GM18873 (cell line): Measurements from ENCODE around the gene MC3R.
"Not testable (repeated sequence)": the region's sequence is repeated elsewhere in the genome, so short reads cannot be mapped to it uniquely, and the experiment has no call there.

Experiments
- ATAC-seq: cut with Tn5 transposase; IDR thresholded peaks from one replicate; pipeline ENCODE4 v1.9.1; 2021; ENCODE audit warnings: mild to moderate bottlenecking, moderate library complexity, moderate number of reproducible peaks; ENCODE audit not compliant: unreplicated experiment, low FRiP score

The MC3R gene

DNA sequence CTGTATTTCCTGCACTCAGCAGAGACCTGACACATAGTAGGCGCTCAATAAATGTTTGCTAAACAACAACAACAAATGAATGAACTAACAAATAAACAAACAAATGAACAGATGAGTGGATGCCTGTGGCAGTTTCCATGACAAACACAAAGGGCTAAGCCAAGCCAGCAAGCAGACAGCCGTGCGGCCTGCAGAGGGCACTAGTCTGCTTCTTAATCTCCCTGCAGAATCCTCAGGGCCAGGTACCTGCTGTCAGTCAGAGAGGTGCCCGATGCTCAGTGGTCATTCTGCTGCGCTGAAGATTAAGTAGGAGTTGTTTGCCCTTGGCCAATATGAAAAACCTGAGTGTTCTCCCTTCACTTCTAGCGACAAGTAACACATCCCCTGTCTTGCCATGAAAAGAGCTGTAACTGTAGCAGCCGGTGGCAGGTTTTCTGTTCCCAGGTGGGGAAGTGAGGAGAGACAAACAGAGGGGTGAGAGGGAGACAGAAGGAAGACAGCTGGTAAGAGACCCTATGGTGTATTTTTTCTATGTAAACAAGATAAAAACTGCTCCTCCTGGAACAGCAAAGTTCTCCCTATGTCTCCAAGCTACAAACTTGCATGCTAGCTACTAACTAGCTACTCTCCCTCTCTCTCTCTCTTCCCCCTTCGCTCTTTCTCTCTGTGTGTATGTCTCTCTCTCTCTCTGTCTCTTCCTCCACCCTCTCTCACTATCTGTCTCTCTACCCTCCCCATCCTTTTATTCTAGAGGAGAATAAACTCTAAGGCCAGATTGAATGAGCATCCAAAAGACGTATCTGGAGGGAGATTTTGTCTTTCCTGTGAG lies at the start of gene MC3R:
Gene MC3R, plus strand, starts transcription at position 779 of the 829 bp plus-strand sequence. CDS start 112 bp downstream, outside the sequence.
- no peak for ATAC-seq

DNA sequence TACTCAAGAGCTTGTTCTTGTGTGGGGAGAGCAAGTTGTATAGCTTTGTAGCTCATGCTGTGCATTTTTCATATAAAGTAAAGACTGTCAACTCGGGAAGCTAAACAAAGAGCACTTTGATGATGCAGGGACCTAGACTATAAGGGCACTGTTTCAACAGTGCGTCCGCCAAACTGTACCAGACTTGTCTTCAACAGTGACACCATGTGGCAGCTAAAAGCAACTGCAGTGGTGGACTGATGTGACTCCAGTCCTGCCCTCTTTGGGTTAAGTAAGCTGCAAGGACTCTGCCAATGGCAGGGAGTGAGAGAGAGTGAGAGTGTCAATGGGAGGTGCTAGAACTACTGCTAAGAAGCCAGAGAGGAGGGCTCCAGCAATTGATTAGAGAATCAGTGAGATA lies 48.1 kb upstream of the MC3R start:
- no peak for ATAC-seq

DNA sequence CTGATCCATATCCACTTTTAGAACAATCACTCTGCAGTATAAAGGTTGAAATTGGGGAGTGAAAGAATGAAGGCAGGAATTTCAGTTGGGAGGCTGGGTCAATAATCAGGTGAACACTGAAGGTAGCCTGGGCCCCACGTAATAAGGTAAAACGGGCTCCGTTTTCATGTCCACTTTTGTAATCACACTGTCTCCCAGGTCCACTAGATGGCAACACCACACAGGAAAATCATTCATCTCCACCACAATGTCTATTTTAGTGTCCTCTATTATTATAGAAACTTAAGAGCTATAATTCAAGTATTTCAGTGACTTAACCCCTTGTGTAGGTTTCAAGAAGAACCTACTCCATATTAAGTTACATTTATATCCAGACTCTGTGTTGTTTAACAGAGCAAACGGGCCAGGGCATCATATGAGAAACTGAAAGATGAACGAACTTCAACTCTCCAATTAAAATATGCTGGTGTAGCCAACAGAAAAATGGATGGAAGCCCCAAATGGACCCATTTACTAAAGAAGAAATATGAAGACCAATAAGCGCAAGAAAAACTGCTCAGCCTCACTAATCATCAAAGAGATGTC lies 45.9 kb upstream of the MC3R start:
- ATAC-seq, result no peak

DNA sequence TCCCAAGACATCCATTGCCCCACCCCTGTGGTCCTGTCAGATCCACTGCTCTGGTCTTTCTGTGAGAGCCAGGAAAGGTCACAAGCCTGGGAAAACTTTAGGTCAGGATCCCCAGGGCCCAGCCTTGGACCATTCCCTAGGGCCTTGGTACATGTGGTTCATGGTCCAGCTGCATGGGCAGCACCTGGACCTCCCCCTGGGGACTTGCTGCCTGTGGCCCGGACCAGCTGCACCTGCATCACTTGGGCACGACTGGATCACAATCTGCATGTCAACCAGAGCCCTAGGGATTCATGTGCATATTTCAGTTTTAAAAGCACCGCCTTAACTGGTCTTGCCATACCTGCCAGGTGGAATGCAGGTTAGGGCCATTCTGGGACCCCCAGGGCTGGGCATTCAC lies 44.3 kb upstream of the MC3R start:
- ATAC-seq, result no peak

DNA sequence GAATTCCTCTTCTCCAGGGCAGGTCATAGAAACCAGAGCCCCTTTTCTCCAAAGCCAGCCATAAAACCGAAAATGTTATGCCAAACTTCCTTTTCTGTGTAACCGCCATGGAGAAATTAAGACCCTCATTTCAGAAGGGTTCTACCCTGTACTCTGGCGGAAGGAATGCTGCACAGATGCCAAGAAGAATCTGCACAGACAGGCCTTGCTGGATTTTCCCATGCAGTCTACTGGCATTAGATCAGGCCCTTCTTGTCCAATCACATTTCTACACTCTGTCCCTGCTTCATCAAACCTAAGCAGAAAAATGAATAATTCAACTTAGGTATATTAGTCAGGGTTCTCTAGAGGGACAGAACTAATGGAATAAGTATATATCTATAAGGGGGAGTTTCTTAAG lies 43.2 kb upstream of the MC3R start:
- no peak for ATAC-seq

DNA sequence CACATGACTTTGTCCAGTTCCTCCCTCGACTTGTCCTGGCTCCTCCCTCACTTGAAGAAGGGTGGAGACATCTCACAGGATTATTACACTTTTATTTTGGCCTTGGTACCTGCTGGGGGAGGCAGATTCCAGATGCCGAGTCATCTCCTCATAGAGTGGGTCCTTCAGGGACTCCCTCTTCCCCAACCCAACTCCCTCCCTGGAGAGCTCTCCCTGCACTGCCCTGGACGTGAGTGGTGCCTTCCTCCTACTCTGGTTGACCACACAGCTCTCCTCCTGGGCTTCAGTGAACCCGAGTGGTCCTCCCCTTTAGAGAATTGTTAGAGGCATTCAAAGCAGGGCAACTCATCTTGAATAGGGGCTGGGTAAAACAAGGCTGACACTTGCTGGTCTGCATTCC lies 40.9 kb upstream of the MC3R start:
- no peak for ATAC-seq

DNA sequence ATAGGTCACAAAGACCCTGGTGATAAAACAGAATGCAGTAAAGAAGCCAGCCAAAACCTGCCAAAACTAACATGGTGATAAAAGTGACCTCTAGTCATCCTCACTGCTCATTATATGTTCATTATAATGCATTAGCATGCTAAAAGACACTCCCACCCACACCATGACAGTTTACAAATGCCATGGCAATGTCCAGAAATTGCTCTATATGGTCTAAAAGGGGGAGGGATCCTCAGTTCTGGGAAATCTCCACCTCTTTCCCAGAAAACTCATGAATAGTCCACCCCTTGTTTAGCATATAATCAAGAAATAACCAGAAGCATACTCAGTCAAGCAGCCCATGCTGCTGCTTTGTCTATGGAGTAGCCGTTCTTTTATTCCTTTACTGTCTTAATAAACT lies 40.4 kb upstream of the MC3R start:
- no peak for ATAC-seq

DNA sequence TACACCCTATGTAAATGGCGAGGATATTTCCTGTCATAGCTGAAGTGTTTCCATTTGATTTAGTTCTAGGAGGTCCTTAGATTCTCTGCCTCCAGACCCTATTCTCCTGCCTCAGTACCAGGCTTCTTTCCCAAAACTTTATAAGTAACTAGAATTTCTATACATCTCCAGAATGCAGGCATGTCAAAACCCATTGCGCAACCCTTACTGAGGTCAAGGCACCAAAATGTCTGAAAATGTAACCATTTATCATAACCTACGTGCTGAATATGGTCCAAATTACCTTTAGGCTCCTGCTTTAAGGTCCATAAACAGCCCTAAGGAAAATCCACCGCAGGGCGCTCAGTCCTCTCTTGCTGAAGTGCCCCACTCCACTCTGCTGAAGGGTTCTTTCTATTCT lies 37.5 kb upstream of the MC3R start:
- ATAC-seq, result no peak

DNA sequence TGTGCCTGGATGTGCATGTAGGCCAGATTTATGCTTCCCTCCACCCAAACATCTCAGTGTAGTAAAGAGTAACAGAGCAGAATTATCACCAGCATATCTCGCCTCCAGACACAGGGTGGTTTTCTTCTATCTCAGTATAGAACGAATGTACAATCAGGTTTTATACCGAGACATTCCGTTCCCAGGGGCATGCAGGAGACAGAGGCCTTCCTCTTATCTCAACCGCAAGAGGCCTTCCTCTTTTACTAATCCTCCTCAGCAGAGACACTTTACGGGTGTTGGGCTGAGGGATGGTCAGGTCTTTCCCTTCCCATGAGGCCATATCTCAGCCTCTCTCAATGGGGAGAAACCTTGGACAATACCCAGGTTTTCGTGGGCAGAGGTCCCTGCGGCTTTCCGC lies 36.4 kb upstream of the MC3R start:
- no peak for ATAC-seq

DNA sequence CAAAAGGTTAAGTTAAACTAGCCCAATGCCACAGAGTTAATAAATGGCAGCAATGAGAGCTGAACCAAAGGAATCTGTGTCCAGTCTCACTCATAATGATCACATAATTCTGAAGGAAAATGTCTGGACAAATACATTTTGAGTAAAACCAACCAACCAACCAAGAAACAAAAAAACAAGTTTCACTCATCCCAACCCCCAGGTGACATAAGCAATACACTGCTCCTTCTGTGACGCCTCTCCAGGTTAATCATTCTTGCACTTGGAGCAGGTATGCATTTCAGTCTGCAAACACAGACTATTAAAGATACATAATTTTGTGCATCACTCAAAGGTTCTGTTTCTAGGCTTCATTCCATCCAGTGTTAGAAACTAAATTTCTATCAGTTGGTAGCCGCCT lies 35.2 kb upstream of the MC3R start:
- ATAC-seq, result no peak

DNA sequence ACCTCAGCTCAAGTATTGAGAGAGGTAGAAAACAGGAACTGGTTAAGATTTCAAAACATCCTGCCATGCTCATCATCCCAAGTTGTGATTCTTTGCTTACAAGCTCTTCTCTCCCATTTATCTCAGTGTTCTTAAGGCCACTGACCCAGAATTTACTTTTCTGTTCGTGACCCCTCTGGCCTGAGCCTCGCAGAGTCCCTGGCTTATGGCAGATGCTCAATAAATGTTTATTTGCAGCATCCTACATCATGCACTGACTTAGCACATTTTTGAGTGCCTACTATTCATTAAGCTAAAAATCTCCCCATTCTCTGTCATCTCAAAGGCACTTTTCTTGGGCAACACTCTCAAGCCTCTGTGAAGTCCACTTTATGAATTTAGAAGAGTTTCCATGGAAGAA lies 33.4 kb upstream of the MC3R start:
- ATAC-seq, result no peak

DNA sequence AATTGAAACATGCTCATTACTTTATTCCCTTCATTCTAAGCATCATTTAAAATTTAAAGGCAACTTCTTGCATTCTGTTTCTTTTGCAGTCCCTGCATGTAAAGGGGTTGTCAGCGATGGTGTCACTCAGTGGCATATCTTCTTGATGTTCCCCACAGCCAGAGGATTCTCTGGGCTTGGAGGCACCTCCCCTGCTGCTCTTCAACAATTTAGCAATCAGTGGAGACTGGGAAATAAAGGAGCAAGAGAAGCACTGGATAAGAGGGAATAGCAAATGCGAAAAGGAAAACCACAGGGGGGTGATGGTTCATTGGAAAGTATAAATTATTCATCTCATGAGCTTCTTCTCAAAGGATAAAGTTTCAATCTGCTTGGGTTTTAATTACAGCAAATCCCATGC lies 30.7 kb upstream of the MC3R start:
- ATAC-seq, result no peak

DNA sequence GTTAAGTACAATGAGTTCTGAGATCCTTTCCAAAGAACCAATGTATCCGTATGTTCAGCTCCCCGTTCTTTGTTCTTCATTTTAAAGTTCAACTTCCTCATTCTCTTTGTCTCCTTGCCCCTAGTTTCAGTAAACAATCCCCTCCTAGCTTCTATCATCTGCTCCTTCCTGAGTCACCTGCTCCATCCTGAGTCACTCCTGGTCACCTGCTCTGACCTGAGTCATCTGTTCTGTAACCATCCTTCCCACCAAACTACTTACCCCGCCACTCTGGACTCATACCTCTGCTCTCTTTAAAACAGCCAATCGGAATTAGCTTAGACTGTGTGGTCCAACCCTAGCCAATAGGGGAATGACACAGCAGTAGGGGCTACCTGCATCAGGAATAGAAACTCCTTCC lies 27.3 kb upstream of the MC3R start:
- ATAC-seq, result not testable (repeated sequence)

DNA sequence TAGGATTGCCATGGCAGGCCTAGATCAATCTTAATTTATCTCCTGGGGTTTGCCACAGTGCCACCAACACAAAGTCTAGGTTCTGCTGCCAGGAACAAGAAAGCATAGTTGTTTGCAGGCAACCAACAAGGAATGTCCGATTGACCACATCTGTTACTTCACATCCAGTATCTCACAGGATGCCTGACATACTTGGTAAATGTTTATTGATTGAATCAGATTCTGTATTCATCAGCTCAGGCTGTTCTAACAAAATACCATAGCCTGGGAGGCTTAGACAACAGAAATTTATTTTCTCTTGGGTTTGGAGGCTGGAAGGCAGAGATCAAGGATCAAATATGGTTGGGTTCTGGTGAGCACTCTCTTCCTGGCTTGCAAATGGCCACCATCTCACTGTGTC lies 26.3 kb upstream of the MC3R start:
- no peak for ATAC-seq

DNA sequence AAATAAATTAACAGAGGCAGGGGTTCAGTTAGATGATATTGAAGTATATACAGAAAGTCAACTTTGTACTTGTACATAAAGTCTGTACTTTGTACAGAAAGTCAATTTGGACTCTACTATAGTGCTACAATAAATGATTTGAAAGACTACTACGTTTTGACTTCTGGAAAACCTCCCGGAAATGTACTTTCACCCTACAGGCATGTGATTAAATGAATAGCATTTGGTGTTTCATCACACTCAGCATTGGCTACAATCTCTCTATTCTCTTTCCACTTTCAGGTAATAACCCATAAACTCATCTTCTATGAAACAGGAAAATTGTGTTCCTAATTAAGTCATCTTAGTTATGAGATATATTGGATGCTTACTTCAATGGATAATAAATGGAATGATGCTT lies 25.6 kb upstream of the MC3R start:
- no peak for ATAC-seq

DNA sequence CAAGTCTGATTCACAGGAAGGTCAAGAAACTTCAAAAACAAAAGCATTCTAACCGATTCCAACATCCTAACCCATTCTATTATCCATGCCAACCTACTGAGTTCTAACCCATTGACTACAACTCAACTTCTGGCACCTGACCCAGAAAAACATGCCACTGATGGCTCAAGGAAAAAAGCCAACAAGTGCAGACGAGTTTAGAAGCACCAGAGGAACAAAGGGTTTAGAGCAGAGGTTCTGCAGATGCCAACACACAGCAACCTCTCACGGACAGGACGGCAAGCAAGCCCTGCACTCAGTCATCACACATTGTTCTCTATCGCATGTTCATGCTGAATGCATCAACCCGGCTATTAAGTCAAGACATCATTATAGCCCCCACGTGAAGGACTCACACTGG lies 25.2 kb upstream of the MC3R start:
- no peak for ATAC-seq

DNA sequence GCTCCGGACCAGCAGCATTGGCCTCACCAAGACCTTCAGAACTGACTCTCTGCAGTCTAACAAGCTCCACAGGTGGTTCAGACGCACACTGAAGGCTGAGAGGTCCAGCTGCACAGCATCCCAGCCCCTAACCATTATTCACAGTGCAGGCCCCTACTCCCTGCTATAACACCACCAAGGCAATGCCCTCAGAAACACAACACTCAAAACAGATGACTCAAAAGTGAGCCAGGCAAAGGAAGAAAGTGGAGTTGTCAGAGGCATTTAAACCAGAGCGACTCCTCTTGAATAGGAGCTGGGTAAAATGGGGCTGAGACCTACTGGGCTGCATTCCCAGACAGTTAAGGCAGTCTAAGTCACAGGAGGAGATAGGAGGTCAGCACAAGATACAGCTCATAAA lies 20.5 kb upstream of the MC3R start:
- ATAC-seq, result no peak

DNA sequence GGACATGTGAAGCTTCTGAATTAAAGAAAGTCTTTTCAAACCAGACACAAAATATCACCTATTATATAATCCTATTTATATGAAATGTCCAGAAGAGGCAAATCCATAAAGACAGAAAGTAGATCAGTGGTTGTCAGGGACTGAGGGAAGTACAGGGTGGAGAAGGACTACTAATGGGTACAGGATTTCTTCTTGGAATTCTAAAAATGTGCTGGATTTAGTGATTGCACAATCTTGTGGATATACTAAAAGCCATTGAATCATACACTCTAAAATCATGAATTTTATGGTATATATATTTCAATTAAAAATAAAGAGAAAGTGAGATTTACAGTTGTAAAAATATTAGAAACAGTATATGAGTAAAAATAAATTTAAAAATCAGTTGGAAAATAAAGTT lies 18.7 kb upstream of the MC3R start:
- no peak for ATAC-seq

DNA sequence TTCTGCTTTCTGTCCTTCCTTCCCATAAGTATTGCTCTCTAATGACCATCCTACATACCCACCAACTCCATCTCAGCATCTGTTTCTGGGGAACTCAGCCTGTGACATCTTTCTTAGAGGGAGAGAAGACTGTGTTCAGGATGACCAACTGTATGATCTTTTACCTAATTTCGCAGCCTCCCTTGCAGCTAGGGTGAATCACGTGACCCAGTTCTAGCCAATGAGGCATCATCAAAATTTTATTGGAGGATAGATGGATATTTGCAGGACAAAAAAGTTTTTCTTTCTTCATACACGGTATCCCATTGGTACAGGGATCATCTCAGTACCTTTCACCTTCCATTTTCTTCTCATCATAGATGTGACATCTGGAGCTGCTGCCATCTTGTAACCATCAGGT lies 14.4 kb upstream of the MC3R start:
- no peak for ATAC-seq

DNA sequence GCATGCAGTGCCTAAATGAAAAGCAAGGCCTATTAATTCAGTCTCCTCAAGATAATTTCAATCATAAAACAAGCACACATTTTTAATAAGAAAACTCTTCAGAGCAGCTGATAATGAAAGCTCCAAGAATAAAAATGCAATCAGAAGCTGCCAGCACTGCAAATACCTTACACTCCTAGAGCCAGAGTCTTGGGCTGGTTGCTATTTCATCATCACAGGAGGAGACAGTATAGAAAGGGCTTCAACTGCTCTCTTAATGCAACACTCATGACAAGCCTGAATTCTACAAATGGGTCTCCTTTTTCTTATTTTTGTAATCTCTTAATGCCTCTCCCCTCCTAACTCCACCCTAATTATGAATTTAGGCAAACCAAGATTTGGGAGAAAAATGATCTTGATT lies 11.2 kb upstream of the MC3R start:
- no peak for ATAC-seq

DNA sequence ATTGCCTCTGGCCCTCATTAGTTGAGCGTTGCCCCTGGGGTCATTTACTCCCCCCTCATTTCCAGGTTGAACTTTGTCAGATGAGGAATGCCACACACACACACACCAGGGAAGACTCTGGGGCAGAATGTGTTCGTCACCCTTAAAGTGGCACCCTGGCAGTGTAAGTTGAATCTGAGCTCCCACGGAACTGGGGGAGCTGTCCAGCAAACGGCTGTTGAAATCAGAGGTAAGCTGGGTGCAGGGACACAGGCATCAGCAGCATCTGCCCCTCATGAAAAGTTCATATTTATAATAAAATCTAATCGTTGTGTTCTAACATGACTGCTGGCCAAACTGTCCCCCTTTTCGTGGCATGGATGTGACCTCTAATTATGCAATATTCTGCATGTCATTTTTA lies 4.3 kb upstream of the MC3R start:
- no peak for ATAC-seq

DNA sequence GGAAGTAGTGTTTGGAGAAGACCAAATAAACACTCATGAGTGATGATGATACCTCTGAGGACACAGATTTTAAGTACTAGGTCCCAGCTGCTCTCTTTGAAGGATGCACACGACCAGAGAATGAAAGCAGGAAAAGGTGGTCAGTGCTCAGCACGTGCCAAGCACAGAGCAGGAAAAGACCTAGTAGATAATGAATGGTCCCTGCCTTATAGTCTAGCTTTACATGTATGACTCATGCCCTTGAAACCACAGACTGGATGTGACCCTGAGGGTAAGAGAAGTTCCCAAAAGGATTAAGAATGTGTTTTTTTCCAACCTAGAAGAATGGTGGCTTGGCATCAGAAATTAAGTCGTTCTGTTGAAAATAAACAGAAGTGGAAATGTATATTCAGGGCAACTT lies 2.8 kb upstream of the MC3R start:
- no peak for ATAC-seq
